ENCODE results near the gene TSPAN10.

Gene TSPAN10

DNA sequence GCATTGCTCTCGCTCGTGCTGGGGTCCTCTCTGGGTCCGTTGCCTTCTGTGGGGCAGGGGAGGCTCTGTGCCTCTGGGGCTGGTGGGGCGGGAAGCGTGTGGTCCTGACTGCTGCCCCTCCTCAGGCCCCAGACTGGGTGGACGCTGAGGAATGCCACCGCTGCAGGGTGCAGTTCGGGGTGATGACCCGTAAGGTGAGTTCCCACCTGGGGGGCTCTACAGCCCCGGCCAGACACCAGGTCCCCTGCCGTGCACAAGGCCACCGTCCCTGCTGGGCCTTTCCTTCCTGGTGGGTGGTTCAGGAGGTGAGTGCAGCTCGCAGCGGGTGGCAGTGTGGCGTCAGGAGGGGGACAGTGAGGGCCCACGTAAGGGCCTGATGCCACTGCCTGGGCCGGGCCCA is 53.6 kb downstream of the TSPAN10 start:
- no peaks in the 10 kb centered on the region for H3K27me3 ChIP-seq (ENCODE audit: control insufficient read depth, insufficient read depth, low read length)
- H3K9me3 ChIP-seq (ENCODE audit: control insufficient read depth, insufficient read depth, low read length), result no peaks in the 10 kb centered on the region
- H3K4me3 ChIP-seq (ENCODE audit: low read depth, low read length), result no peak overlapping the region
- H3K4me1 ChIP-seq (ENCODE audit: control insufficient read depth, insufficient read depth, low read length), result no peaks in the 10 kb centered on the region
- no peak overlapping the region for H3K9ac ChIP-seq (ENCODE audit: low read depth, low read length)
- peaks cover 87% of the 10 kb centered on the region for H3K36me3 ChIP-seq (ENCODE audit: control insufficient read depth, insufficient read depth, low read length)
- H3K27ac ChIP-seq (ENCODE audit: low read depth, low read length), result no peak overlapping the region

DNA sequence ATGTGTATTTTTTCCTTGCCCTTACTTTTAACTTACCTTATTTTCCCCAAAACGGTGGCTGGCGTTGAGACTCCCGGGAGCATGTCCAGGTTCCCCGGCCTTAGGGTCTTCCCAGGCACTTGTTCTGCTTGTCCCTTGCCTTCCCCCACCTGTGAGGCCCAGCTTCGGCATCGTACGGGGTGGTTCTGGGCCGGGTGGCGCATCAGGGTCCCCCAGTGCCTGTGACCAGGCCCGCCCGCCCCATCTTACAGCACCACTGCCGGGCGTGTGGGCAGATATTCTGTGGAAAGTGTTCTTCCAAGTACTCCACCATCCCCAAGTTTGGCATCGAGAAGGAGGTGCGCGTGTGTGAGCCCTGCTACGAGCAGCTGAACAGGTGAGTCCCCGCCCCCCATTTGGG is 54.2 kb downstream of the TSPAN10 start:
- Histone ChIP-seq H3K4me1 (ENCODE audit: control insufficient read depth, insufficient read depth, low read length) (no peaks in the 10 kb centered on the region), H3K27ac (ENCODE audit: low read depth, low read length) (no peak overlapping the region), H3K36me3 (ENCODE audit: control insufficient read depth, insufficient read depth, low read length) (peaks cover 87% of the 10 kb centered on the region), H3K9me3 (ENCODE audit: control insufficient read depth, insufficient read depth, low read length) (no peaks in the 10 kb centered on the region), H3K27me3 (ENCODE audit: control insufficient read depth, insufficient read depth, low read length) (no peaks in the 10 kb centered on the region), H3K4me3 (ENCODE audit: low read depth, low read length) (no peak overlapping the region), H3K9ac (ENCODE audit: low read depth, low read length) (no peak overlapping the region)

DNA sequence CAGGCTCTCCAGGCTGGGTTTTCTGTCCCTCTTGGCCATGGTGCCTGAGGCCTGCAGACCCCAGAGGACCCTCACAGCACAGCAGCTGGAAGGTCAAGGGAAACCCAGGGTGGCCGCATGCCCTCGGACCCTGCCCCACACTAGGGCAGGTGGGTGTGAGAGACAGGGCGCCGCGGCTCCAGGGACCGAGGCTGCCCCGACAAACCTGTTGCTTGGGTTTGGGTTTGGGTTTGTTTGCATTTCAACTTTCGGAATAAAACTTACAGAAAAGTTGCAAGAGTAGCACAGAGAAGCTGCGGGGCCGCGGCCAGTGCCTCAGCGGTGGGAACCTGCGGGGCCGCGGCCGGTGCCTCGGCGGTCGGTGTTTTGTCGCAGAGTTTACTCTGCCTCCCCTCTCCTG is 54.6 kb downstream of the TSPAN10 start:
- Histone ChIP-seq H3K4me3 (ENCODE audit: low read depth, low read length) (no peak overlapping the region), H3K27ac (ENCODE audit: low read depth, low read length) (no peak overlapping the region), H3K9me3 (ENCODE audit: control insufficient read depth, insufficient read depth, low read length) (no peaks in the 10 kb centered on the region), H3K4me1 (ENCODE audit: control insufficient read depth, insufficient read depth, low read length) (no peaks in the 10 kb centered on the region), H3K36me3 (ENCODE audit: control insufficient read depth, insufficient read depth, low read length) (peaks cover 87% of the 10 kb centered on the region), H3K27me3 (ENCODE audit: control insufficient read depth, insufficient read depth, low read length) (no peaks in the 10 kb centered on the region), H3K9ac (ENCODE audit: low read depth, low read length) (no peak overlapping the region)

DNA sequence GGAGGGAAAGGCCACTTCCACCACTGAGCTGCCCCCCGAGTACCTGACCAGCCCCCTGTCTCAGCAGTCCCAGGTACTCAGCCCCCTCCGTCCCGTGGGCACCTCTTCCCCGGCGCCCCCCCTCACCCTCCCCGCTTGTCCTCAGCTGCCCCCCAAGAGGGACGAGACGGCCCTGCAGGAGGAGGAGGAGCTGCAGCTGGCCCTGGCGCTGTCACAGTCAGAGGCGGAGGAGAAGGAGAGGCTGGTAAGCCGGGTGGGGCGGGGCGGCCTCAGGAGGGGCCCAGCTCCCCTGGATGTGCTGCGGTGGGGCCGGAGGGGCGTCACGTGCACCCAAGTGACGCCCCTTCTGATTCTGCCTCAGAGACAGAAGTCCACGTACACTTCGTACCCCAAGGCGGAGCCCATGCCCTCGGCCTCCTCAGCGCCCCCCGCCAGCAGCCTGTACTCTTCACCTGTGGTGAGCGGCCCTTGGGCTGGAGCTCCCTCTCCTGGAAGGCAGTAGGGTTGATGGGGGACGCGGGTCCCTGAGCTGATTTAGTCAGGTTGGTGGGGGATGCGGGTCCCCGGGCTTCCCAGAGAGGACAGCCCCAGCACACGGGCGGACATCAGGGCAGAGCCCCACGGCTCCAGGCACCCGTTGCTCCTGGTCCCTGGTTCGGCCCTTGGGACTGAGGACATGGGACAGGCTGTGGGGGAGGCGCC is 56.7 kb downstream of the TSPAN10 start:
- no peaks in the 10 kb centered on the region for H3K4me1 ChIP-seq (ENCODE audit: control insufficient read depth, insufficient read depth, low read length)
- H3K9ac ChIP-seq (ENCODE audit: low read depth, low read length), result no peak overlapping the region
- H3K27ac ChIP-seq (ENCODE audit: low read depth, low read length), result no peak overlapping the region
- H3K9me3 ChIP-seq (ENCODE audit: control insufficient read depth, insufficient read depth, low read length), result no peaks in the 10 kb centered on the region
- H3K36me3 ChIP-seq (ENCODE audit: control insufficient read depth, insufficient read depth, low read length), result peaks cover 85% of the 10 kb centered on the region
- H3K4me3 ChIP-seq (ENCODE audit: low read depth, low read length), result no peak overlapping the region
- H3K27me3 ChIP-seq (ENCODE audit: control insufficient read depth, insufficient read depth, low read length), result no peaks in the 10 kb centered on the region

DNA sequence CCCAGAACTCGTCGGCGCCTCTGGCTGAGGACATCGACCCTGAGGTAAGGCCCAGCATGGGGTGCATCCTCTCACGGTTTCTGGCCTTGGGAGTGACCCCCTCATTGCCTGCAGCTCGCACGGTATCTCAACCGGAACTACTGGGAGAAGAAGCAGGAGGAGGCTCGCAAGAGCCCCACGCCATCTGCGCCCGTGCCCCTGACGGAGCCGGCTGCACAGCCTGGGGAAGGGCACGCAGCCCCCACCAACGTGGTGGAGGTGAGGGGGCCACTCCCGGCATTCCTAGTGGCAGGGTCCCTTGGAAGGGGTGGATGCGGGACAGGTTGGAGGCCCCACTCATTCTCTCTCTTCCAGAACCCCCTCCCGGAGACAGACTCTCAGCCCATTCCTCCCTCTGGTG is 57.8 kb downstream of the TSPAN10 start:
- H3K9ac ChIP-seq (ENCODE audit: low read depth, low read length), result no peak overlapping the region
- no peaks in the 10 kb centered on the region for H3K9me3 ChIP-seq (ENCODE audit: control insufficient read depth, insufficient read depth, low read length)
- H3K27ac ChIP-seq (ENCODE audit: low read depth, low read length), result no peak overlapping the region
- peaks cover 79% of the 10 kb centered on the region for H3K36me3 ChIP-seq (ENCODE audit: control insufficient read depth, insufficient read depth, low read length)
- no peaks in the 10 kb centered on the region for H3K27me3 ChIP-seq (ENCODE audit: control insufficient read depth, insufficient read depth, low read length)
- no peaks in the 10 kb centered on the region for H3K4me1 ChIP-seq (ENCODE audit: control insufficient read depth, insufficient read depth, low read length)
- no peak overlapping the region for H3K4me3 ChIP-seq (ENCODE audit: low read depth, low read length)

DNA sequence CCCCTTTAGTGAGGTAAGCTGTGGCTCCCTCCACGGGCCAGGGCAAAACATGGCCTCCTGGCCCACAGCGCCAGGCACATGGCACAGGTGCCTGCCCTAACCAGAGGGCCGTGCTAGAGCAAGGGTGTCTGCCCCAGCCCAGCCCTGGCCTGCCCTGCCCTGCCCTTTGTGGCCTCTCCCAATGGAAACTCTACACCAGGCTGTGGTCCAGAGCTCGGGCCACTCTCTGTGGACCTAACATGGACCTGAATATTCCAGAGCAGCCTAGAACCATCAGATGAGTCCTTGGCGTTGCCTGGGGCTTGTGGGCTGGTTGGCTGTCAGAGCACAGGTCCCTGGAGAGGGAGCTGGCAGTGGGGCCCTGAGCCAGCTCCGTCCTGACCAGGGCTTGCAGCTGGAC is 58.2 kb downstream of the TSPAN10 start:
- Histone ChIP-seq H3K27ac (ENCODE audit: low read depth, low read length) (no peak overlapping the region), H3K4me1 (ENCODE audit: control insufficient read depth, insufficient read depth, low read length) (no peaks in the 10 kb centered on the region), H3K4me3 (ENCODE audit: low read depth, low read length) (no peak overlapping the region), H3K36me3 (ENCODE audit: control insufficient read depth, insufficient read depth, low read length) (peaks cover 75% of the 10 kb centered on the region), H3K9me3 (ENCODE audit: control insufficient read depth, insufficient read depth, low read length) (no peaks in the 10 kb centered on the region), H3K27me3 (ENCODE audit: control insufficient read depth, insufficient read depth, low read length) (no peaks in the 10 kb centered on the region), H3K9ac (ENCODE audit: low read depth, low read length) (no peak overlapping the region)

DNA sequence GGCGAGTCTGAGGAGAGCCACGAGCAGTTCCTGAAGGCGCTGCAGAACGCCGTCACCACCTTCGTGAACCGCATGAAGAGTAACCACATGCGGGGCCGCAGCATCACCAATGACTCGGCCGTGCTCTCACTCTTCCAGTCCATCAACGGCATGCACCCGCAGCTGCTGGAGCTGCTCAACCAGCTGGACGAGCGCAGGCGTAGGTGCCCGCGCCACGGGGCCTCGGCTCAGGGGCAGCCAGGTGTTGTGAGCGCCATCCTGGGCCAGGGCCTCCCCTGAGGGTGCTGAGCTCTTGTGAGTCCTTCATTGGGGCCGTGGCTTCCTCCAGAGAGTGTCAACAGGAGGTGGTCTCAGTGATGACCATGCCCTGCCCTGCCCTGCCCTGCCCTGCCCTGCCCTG is 58.8 kb downstream of the TSPAN10 start:
- H3K27me3 ChIP-seq (ENCODE audit: control insufficient read depth, insufficient read depth, low read length), result no peaks in the 10 kb centered on the region
- H3K36me3 ChIP-seq (ENCODE audit: control insufficient read depth, insufficient read depth, low read length), result peaks cover 73% of the 10 kb centered on the region
- H3K4me3 ChIP-seq (ENCODE audit: low read depth, low read length), result no peak overlapping the region
- no peak overlapping the region for H3K27ac ChIP-seq (ENCODE audit: low read depth, low read length)
- no peak overlapping the region for H3K9ac ChIP-seq (ENCODE audit: low read depth, low read length)
- H3K9me3 ChIP-seq (ENCODE audit: control insufficient read depth, insufficient read depth, low read length), result no peaks in the 10 kb centered on the region
- no peaks in the 10 kb centered on the region for H3K4me1 ChIP-seq (ENCODE audit: control insufficient read depth, insufficient read depth, low read length)

DNA sequence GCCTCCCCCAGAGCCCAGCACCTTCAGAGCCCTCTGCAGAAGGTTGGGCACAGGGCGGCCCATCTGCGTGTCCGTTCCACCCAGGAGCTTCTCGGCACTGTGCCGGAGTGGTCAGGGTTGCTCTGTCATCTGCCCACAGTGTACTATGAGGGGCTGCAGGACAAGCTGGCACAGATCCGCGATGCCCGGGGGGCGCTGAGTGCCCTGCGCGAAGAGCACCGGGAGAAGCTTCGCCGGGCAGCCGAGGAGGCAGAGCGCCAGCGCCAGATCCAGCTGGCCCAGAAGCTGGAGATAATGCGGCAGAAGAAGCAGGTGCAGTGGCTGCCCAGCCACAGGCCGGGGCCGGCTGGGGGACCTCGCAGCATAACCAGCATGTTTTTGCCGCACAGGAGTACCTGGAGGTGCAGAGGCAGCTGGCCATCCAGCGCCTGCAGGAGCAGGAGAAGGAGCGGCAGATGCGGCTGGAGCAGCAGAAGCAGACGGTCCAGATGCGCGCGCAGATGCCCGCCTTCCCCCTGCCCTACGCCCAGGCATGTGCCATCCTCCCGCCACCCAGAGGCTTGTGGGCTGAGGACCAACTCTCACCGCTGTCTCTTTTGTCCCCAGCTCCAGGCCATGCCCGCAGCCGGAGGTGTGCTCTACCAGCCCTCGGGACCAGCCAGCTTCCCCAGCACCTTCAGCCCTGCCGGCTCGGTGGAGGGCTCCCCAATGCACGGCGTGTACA is 59.4 kb downstream of the TSPAN10 start:
- peaks cover 73% of the 10 kb centered on the region for H3K36me3 ChIP-seq (ENCODE audit: control insufficient read depth, insufficient read depth, low read length)
- H3K4me3 ChIP-seq (ENCODE audit: low read depth, low read length), result no peak overlapping the region
- H3K4me1 ChIP-seq (ENCODE audit: control insufficient read depth, insufficient read depth, low read length), result no peaks in the 10 kb centered on the region
- H3K27me3 ChIP-seq (ENCODE audit: control insufficient read depth, insufficient read depth, low read length), result no peaks in the 10 kb centered on the region
- no peak overlapping the region for H3K27ac ChIP-seq (ENCODE audit: low read depth, low read length)
- no peaks in the 10 kb centered on the region for H3K9me3 ChIP-seq (ENCODE audit: control insufficient read depth, insufficient read depth, low read length)
- H3K9ac ChIP-seq (ENCODE audit: low read depth, low read length), result no peak overlapping the region

DNA sequence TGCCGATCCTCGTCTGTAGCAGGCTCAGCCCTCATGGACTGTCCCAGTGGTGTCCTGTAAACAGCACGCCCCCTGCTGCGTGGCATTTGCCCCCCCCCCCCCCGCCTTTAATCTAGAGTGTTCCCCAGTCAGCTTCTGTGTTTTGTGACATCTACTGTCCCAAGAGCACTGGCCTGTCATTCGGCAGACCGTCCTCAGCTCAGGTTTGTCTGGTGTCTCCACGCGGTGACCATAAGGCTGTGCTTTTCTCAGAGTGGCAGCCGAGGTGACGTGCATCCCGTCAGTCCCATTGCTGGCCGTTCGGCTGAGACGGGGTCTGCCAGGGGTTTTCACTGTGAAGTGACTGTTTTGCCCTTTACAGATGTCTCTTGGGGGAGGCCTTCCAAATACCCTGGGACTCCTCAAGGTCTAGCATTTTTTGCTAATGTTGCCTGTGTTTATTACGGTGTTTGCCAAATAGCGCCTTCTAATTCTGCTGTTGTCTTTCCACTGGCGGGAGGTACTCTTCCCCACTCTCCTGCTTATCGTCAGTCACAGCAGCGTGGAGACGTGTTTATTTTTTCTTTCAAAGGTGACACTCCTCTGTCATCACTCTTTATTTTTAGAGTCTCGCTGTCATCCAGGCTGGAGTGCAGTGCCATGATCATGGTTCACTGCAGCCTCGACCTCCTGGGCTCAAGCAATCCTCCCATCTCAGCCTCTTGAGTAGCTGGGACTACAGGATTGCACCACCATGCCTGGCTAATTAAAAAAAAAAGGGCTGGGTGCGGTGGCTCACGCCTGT is 60.5 kb downstream of the TSPAN10 start:
- Histone ChIP-seq H3K27ac (ENCODE audit: low read depth, low read length) (no peak overlapping the region), H3K27me3 (ENCODE audit: control insufficient read depth, insufficient read depth, low read length) (no peaks in the 10 kb centered on the region), H3K9me3 (ENCODE audit: control insufficient read depth, insufficient read depth, low read length) (no peaks in the 10 kb centered on the region), H3K9ac (ENCODE audit: low read depth, low read length) (no peak overlapping the region), H3K36me3 (ENCODE audit: control insufficient read depth, insufficient read depth, low read length) (peaks cover 67% of the 10 kb centered on the region), H3K4me1 (ENCODE audit: control insufficient read depth, insufficient read depth, low read length) (no peaks in the 10 kb centered on the region), H3K4me3 (ENCODE audit: low read depth, low read length) (no peak overlapping the region)

Data from HUES48 (cell line).